HG03432 (cell line): ENCODE data around the gene NCS1.

Experiments
- ATAC-seq: cut with Tn5 transposase; IDR thresholded peaks from one replicate; pipeline ENCODE4 v1.9.1; 2021; ENCODE audit warnings: mild to moderate bottlenecking, moderate library complexity; ENCODE audit not compliant: unreplicated experiment

Gene NCS1

DNA sequence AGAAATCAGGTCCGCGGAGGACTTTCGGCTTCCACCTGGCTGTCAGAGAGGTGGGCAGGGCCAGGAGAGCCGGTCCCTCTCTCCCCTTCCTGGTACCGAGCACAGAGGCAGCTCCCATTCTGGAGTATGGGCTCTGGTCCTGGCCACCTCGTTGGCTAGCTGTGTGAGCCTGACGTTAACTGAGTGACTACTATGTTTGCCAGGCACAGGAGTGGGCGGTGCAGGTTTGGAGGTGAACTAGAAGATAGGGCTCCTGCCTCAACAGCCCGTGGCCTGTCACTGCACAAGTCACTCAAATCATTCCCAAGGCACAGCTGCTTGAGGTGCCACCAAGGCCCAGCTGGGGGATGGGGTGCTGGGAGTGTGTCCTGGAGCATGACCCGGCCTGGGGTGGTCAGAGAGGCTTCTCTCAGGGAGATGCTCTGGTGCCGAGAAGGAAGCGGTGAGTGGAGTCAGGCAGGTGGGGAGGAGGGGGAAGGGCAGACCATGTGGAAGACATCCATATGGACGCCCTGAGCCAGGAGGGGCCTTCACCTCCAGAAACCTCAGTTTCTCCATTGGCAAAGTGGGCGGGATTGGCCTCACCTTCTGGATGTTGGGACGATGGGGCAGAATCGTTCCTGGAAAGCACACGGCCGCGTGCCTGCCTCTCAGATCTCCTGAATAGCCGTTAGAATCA, 39.5 kb downstream of the NCS1 start:
- ATAC-seq = no peak

DNA sequence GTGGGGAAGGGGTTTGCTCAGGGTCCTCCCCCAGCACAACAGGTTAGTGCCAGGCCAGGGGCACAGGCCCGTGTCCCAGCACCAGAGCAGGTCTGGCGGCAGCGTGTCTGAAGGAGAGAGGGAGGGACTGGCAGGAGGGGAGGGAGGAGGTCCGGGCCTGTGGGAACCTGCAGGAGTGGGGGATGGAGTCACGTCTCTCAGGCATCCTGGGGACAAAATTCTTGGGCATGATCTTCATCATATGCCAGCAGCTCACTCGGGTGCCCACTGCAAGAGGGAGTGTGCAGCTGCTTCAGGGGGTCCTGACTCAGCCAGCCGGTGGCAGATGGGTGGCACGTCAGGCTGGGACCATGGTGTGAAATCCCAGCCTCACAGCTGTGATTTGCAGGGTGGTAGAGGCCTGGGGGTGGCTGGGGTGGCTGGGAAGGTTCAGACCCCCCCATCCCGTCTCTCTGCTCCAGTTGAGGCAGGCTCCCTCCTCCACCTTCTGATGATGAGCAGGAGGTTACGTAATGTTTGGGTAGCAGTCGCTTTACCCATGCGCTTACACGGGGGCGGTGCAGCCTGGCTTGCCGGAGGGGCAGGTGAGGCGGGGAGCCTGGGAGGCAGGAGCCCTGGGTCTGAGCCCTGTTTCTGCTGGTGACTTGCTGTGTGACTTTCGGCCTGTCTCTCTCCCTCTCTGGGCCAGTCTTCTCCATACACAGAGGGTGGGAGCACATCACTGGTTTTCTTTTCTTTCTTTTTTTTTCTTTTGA, 40.5 kb downstream of the NCS1 start:
- no peak for ATAC-seq

DNA sequence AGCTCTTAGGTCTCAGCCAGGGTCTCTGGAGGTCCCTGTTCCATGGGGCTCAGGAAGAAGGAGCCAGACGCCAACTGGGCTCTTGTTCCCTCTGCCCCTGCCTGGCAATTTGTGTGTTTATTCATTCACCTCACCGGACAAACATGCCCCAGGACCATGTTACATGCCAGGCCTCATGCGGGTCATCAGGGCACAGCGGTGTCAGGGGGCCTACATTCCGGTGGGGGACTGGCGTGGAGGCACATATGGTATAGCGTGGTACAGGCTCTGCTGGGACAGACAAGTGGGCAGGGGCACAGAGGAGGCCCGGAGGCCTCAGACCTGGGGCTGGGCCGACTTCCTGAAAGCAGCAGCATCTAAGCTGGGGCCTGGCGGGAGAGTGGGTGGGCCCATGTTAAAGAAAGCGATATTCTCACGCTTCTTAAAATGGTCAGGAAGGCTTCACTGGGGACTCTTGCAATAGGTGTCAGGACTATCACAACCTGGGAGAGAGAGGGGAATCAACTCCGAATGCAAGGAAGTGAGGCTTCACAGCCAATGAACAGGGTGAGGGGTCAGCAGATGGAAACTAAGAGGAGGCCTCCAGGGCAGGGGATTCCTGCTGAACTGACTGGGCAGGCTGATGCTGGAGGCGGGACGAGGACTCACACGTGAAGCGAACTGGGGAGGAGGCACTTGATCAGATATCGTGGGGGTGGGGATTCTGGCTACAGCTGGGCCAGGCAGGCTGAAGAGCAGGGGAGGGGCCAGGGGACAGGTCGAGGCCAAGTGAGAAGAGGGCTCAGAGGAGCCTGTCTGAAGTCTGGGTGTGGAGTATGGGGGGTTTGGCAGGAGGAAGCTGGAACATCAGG, 41.9 kb downstream of the NCS1 start:
- no peak for ATAC-seq

DNA sequence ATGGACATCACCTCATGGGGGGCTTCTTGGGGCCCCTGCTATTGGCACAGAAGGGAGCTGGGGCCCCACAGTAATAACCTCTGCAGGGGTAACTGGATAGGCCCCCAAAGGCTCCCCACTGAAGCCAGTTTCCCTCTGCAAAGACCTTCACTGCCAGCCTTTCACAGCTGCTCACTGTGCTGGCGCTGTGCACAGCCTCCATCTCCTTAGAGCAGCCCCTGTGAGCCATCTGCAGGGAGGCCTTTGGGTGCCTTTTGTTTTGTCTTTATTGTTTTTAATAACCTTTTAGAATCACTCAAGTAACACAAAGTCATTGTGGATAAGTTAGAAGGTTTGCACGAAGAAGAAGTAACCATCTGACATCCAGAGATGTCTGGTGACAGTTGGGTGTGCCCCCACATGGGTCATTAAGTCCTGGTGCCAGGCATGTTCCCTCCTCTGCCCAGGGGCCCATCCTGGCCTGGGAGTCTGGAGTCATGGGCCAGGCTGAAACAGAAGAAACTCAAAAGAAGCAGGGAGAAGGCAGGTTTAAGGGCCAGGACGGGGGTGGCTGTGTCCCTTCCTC, 42.7 kb downstream of the NCS1 start:
- ATAC-seq = no peak

GRCh38 chr9:130215341-130216119, 43.3 kb downstream of the NCS1 start:
- ATAC-seq = no peak

DNA sequence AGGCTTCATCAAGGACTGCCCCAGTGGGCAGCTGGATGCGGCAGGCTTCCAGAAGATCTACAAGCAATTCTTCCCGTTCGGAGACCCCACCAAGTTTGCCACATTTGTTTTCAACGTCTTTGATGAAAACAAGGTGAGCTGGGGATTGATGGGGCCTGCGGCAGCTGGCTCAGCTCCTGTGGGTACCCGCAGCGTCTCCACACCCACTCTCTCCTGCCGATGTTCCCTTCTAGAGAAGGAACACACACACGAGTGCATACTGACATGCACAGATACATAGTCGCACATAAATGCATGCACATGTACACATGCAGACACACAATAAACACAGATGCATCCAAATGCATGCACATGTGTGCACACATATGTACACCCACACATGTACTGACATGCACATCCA, 45.6 kb downstream of the NCS1 start:
- no peak for ATAC-seq

DNA sequence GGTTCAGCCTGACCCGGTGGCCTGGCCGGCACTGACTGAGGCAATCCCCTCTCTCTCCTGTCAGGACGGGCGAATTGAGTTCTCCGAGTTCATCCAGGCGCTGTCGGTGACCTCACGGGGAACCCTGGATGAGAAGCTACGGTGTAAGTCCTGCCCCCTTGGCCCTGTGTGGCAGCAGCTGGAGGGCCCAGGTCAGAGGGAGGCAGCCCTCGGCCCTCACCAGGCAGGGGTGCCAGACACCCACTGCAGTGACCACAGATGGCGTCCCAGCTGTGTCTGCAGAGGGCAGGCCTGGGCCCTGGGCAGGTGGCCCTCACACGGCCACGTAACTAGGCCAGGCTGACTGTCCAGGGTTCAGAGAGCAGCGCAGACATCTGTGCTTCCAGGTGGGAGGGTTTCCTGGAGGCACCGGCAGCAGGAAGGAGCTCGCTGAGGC, 47.5 kb downstream of the NCS1 start:
- no peak for ATAC-seq

DNA sequence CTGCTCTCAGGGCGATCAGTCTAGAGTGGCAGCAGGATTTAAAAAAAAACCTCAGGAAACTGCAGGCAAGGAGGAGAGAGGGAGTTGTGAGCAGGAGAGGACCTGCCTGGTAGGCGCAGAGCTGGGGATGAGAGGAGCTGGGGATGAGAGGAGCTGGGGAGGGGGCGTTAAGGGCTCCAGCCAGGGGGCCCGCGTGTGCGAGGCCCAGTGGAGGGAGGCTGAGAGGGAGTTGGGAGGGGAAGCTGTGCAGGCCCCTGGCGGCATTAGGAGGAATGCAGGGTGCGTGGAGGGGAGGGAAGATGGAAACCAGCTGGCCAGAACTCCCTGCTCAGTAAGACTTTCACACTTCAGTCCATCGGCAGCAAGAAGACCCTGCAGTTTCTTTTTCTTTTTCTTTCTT, 48.1 kb downstream of the NCS1 start:
- no peak for ATAC-seq

GRCh38 chr9:130222833-130223232, 50.6 kb downstream of the NCS1 start:
- no peak for ATAC-seq

DNA sequence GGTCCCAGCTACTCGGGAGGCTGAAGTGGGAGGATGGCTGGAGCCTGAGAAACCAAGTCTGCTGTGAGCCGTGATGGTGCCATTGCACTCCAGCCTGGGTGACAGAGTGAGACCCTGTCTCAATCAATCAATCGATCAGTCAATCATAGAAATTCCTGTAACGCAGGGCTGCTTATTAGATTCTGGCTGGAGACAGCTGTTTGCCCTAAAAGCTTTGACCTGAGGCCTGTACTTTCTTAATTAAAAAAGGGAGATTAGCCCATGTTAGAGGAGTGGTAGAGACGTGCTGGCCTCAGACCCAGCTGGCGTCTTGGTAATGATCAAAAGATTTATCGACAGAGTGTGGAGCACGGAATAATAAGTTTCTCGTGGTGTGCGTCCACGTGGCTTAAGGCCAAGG, 52.9 kb downstream of the NCS1 start:
- ATAC-seq = no peak

- ATAC-seq = no peak
Observed at GRCh38 chr9:130225586-130225985, 53.4 kb downstream of the NCS1 start.

GRCh38 chr9:130226112-130226511, 53.9 kb downstream of the NCS1 start:
- ATAC-seq = no peak

GRCh38 chr9:130227833-130228232, 55.6 kb downstream of the NCS1 start:
- ATAC-seq = no peak

DNA sequence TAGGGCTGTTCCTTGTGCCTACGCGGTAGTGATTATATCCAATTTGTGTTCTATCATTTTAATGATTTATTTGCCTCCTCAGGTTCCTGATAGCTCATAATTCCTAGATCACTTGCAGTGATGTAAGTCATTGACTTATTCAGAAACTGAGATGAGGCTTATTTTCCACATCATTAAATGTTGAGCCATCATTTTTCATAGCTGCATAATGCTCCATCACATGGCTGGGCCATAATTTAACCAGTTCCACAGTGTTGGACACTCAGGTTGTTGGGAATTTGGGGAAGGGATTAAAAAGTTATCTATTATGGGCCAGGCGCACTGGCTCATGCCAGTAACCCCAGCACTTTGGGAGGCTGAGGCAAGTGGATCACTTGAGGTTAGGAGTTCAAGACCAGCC, 57.6 kb downstream of the NCS1 start:
- no peak for ATAC-seq

- no peak for ATAC-seq
Observed at GRCh38 chr9:130230631-130231030, 58.4 kb downstream of the NCS1 start.

DNA sequence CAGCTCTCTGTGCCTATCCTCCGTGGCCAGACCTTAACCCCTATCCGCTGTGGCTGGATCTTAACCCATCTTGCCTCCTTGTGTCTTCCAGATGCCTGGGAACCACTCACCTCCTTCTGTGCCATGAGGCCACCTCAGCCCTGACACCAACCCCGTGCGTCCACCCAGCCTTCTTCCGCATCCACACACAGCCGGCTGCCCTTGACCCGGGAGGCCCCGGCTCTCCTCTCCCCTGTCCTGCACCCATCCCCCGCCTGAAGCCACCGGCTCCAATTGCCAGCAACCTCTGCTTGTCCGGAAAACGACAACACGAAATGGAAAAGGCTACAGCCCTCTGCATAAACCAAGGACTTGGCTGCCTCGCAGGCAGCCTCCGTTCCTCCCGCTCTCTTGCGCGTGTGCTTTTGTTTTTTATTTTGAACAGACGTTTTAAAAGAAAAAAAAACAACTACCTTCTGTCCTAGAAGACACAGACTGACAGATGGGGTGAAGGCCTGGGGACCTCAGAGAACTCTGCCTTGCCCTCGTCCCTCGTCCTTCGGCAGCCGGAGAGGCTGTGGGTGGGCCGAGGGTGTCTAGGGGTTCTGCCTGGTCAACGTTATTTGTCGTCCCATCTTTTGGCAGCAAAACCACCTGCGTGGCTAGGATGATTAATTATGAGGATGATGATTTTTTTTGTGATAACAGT, 60.8 kb downstream of the NCS1 start:
- ATAC-seq = no peak

GRCh38 chr9:130233587-130233945, 61.4 kb downstream of the NCS1 start:
- ATAC-seq = no peak

DNA sequence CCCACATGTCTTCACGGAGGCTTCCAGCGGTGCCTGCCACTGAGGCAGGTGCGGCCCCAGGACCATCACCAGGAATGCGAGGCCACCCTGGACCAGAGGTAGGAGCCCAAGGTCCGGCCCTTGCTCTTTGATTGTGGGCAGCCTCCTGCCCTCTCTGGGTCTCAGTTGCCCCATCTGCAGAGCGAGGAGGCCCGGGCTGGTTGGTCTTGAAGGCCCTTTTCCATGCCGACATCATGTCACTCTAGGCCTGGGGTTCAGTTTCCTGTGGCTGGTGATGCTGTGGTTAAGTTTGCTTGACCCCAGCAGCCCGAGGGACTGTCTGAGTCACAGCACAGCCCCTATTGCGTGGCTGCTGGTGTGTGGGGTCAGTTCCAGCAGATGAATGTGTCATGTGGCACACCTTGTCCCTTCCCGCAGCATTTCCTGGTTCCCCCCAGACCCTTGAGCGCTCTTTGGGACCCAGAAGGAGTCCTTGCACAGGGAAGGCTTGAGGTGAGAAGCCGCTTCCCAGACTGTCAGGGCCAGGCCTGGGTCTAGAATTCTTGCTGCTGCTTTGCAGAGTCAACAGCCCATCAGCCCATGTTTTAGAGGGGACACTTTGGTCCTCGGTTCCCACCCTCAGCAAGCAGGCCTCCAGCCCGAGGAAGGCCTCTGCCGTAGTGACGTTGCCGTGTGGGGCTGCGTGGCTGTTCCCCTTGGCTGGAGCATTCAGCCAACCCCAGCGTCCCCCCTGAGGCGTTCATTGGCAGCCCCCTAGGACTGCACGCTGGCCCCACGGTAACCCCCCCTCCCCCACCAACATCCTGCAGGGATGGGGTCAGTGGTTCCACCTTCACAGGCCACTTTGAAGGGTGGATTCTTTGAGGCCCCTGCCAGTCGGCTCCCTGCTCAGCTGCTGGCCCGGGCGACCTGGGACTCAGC, 62.4 kb downstream of the NCS1 start:
- no peak for ATAC-seq
